ENCODE results near the gene NFIA.

The NFIA gene

GRCh38 chr1:61043010-61043820, 39.1 kb upstream of the NFIA start:
- CTCF ChIA-PET: interaction anchor here (0.6 to 3.9 kb wide), 34 partner anchors 11 to 1199 kb away, joined by 3 to 44 read pairs (median 3); no protein-coding TSS in a partner anchor
- peak overlapping the region; percentile 30 for H3K4me3 ChIP-seq (ENCODE audit: low read depth, low read length)
- H3K4me1 ChIP-seq (ENCODE audit: control insufficient read depth, insufficient read depth, low read length): no peaks in the 10 kb centered on the region; the same call in 1 of the 2 replicates
- POLR2A ChIA-PET: no interaction called here
- H3K9me3 ChIP-seq (ENCODE audit: control insufficient read depth, insufficient read depth, low read depth, low read length): no peaks in the 10 kb centered on the region
- H3K27ac ChIP-seq (ENCODE audit: extremely low read depth, low read depth, low read length): no peak overlapping the region; the same call in 1 of the 2 replicates
- H3K36me3 ChIP-seq (ENCODE audit: control insufficient read depth in 2 of 2, insufficient read depth in 1 of 2, low read length in 2 of 2): no peaks in the 10 kb centered on the region
- TF ChIP-seq REPIN1 (tag by site-specific recombination; IDR thresholded peaks at IDR 0.05; ENCODE audit: low read depth) (no peak), KLF17 (tag by site-specific recombination; IDR thresholded peaks at IDR 0.05) (no peak), YY1 (tag by site-specific recombination; IDR thresholded peaks at IDR 0.05) (no peak), ZNF24 (tag by site-specific recombination; IDR thresholded peaks at IDR 0.05) (no peak), ZSCAN5A (tag by site-specific recombination; IDR thresholded peaks at IDR 0.05) (no peak), ZXDB (tag by site-specific recombination; IDR thresholded peaks at IDR 0.05) (0 out of 2 replicates have a peak, but pooled peaks have one; percentile 19), WT1 (tag by site-specific recombination; IDR thresholded peaks at IDR 0.05) (no peak), ZNF830 (tag by site-specific recombination; IDR thresholded peaks at IDR 0.05; ENCODE audit: low read depth) (no peak), ZNF76 (tag by site-specific recombination; IDR thresholded peaks at IDR 0.05; ENCODE audit: borderline replicate concordance, low read depth) (no peak), ZNF311 (tag by site-specific recombination; IDR thresholded peaks at IDR 0.05; ENCODE audit: borderline replicate concordance) (no peak), ZNF140 (tag by site-specific recombination; IDR thresholded peaks at IDR 0.05) (no peak), ZNF48 (tag by site-specific recombination; IDR thresholded peaks at IDR 0.05) (no peak), MZF1 (tag by site-specific recombination; IDR thresholded peaks at IDR 0.05; ENCODE audit: borderline replicate concordance) (no peak), ZNF174 (tag by site-specific recombination; IDR thresholded peaks at IDR 0.05) (no peak), ZNF133 (tag by site-specific recombination; IDR thresholded peaks at IDR 0.05) (no peak), ZNF837 (tag by site-specific recombination; IDR thresholded peaks at IDR 0.05) (no peak), ZNF239 (tag by site-specific recombination; IDR thresholded peaks at IDR 0.05) (no peak), ZBTB10 (tag by site-specific recombination; IDR thresholded peaks at IDR 0.05) (peak; percentile 71; the same call in 1 of the 2 replicates), HOXA7 (CRISPR knock-in tag; IDR thresholded peaks at IDR 0.05; ENCODE audit: borderline replicate concordance) (no peak), PRDM4 (tag by site-specific recombination; IDR thresholded peaks at IDR 0.05) (no peak), ZNF624 (tag by site-specific recombination; IDR thresholded peaks at IDR 0.05) (no peak), GLI4 (tag by site-specific recombination; IDR thresholded peaks at IDR 0.05) (no peak), ZNF544 (tag by site-specific recombination; IDR thresholded peaks at IDR 0.05) (no peak), ZFHX2 (tag by site-specific recombination; conservative IDR thresholded peaks at IDR 0.05) (no peak), GFI1B (tag by site-specific recombination; IDR thresholded peaks at IDR 0.05) (no peak), SP3 (tag by site-specific recombination; IDR thresholded peaks at IDR 0.05) (no peak), ATF2 (tag by site-specific recombination; IDR thresholded peaks at IDR 0.05; ENCODE audit: low read depth) (no peak), ZSCAN23 (tag by site-specific recombination; IDR thresholded peaks at IDR 0.05) (no peak), ZSCAN16 (tag by site-specific recombination; IDR thresholded peaks at IDR 0.05) (no peak), ZNF610 (tag by site-specific recombination; IDR thresholded peaks at IDR 0.05; ENCODE audit: borderline replicate concordance) (no peak)

Data from HEK293 (cell line).